ENCODE results near the gene PPP6R1.

GRCh38 chr19:55240713-55241020 lies 18.1 kb downstream of the PPP6R1 start:
- TF ChIP-seq CTCF (IDR thresholded peaks at IDR 0.05) (no peak), POLR2A (IDR thresholded peaks at IDR 0.05) (no peak), POLR2AphosphoS5 (IDR thresholded peaks at IDR 0.05) (no peak)
